Measurements from ENCODE around the gene GOLT1A. TPM values are rescaled to one million over a fixed set of nuclear protein-coding genes. Genes with fewer than 3 reads are reported as not detected.

Gene GOLT1A
- polyA plus RNA-seq, 1 donor from 2014 or later: not detected

GRCh38 chr1:204248954-204249353, 35.2 kb upstream of the GOLT1A start:
- TF ChIP-seq EP300 (conservative IDR thresholded peaks at IDR 0.05; ENCODE audit: poor library complexity, severe bottlenecking): no peak
- no peak for TF ChIP-seq CTCF (IDR thresholded peaks at IDR 0.05; ENCODE audit: poor library complexity, severe bottlenecking)
- TF ChIP-seq SMC3 (conservative IDR thresholded peaks at IDR 0.05; ENCODE audit: poor library complexity): no peak
- TF ChIP-seq TAF1 (IDR thresholded peaks at IDR 0.05; ENCODE audit: low read depth): no peak
- TF ChIP-seq REST (IDR thresholded peaks at IDR 0.05; ENCODE audit: borderline replicate concordance): no peak
- TF ChIP-seq MXI1 (conservative IDR thresholded peaks at IDR 0.05; ENCODE audit: poor library complexity, severe bottlenecking): no peak
- TF ChIP-seq POLR2AphosphoS5 (IDR thresholded peaks at IDR 0.05): no peak
- TF ChIP-seq EZH2 (IDR thresholded peaks at IDR 0.05; ENCODE audit: borderline replicate concordance, insufficient read depth, low read length, poor library complexity, severe bottlenecking): no peak
- TF ChIP-seq RAD21 (conservative IDR thresholded peaks at IDR 0.05): no peak
- Histone ChIP-seq H3F3A (ENCODE audit: insufficient read depth, low read length, poor library complexity, severe bottlenecking) (no peaks in the 10 kb centered on the region), H3K9me3 (ENCODE audit: low read length) (no peaks in the 10 kb centered on the region), H3K27me3 (ENCODE audit: insufficient read depth, low read depth, low read length) (no peaks in the 10 kb centered on the region), H3K79me2 (replicated peaks; ENCODE audit: insufficient read depth, low read length) (no peaks in the 10 kb centered on the region), H3K27ac (ENCODE audit: low read length) (no peak overlapping the region), H3K4me3 (ENCODE audit: low read length) (no peak overlapping the region), H2AFZ (ENCODE audit: low read depth, low read length) (no peak overlapping the region), H3K36me3 (ENCODE audit: insufficient read depth, low read length) (peaks cover 12% of the 10 kb centered on the region), H3K9me2 (ENCODE audit: insufficient read depth, low read length) (no peaks in the 10 kb centered on the region), H4K20me1 (ENCODE audit: insufficient read depth) (no peaks in the 10 kb centered on the region), H3K4me2 (ENCODE audit: low read length) (no peak overlapping the region), H3K9ac (ENCODE audit: low read length) (no peak overlapping the region)

GRCh38 chr1:204246876-204247275, 33.1 kb upstream of the GOLT1A start:
- no peaks in the 10 kb centered on the region for H4K20me1 ChIP-seq (ENCODE audit: insufficient read depth)
- peaks cover 14% of the 10 kb centered on the region for H3K36me3 ChIP-seq (ENCODE audit: insufficient read depth, low read length)
- no peaks in the 10 kb centered on the region for H3F3A ChIP-seq (ENCODE audit: insufficient read depth, low read length, poor library complexity, severe bottlenecking)
- H3K79me2 ChIP-seq (replicated peaks; ENCODE audit: insufficient read depth, low read length): no peaks in the 10 kb centered on the region
- no peaks in the 10 kb centered on the region for H3K9me2 ChIP-seq (ENCODE audit: insufficient read depth, low read length)
- H3K4me3 ChIP-seq (ENCODE audit: low read length): no peak overlapping the region
- H3K4me2 ChIP-seq (ENCODE audit: low read length): no peak overlapping the region
- H2AFZ ChIP-seq (ENCODE audit: low read depth, low read length): no peak overlapping the region
- H3K9me3 ChIP-seq (ENCODE audit: low read length): no peaks in the 10 kb centered on the region
- no peaks in the 10 kb centered on the region for H3K27me3 ChIP-seq (ENCODE audit: insufficient read depth, low read depth, low read length)
- no peak overlapping the region for H3K27ac ChIP-seq (ENCODE audit: low read length)
- H3K9ac ChIP-seq (ENCODE audit: low read length): no peak overlapping the region
- no peak for TF ChIP-seq MXI1 (conservative IDR thresholded peaks at IDR 0.05; ENCODE audit: poor library complexity, severe bottlenecking)
- TF ChIP-seq POLR2AphosphoS5 (IDR thresholded peaks at IDR 0.05): no peak
- TF ChIP-seq CTCF (IDR thresholded peaks at IDR 0.05; ENCODE audit: poor library complexity, severe bottlenecking): no peak

Measured in neural cell (in vitro differentiated cells).